Erythroblast (primary cell): ENCODE data around the gene KRT33A.
A peak's percentile ranks its signal among the peaks of the same experiment; 100 is the strongest.

Experiments used
- DNase-seq, 2 experiments: peaks; one replicate each; lab custom pipeline; 2025; lab: John Stamatoyannopoulos, UW
- GATA1 ChIP-seq: IDR thresholded peaks from 2 replicates; pipeline ENCODE4 v1.6.1; 2011; ENCODE audit warnings: low read depth, mild to moderate bottlenecking, control low read depth, low read length, moderate library complexity
- POLR2A ChIP-seq: IDR thresholded peaks from 2 replicates; pipeline ENCODE4 v1.6.1; 2011; ENCODE audit warnings: mild to moderate bottlenecking, low read length

Gene KRT33A

DNA sequence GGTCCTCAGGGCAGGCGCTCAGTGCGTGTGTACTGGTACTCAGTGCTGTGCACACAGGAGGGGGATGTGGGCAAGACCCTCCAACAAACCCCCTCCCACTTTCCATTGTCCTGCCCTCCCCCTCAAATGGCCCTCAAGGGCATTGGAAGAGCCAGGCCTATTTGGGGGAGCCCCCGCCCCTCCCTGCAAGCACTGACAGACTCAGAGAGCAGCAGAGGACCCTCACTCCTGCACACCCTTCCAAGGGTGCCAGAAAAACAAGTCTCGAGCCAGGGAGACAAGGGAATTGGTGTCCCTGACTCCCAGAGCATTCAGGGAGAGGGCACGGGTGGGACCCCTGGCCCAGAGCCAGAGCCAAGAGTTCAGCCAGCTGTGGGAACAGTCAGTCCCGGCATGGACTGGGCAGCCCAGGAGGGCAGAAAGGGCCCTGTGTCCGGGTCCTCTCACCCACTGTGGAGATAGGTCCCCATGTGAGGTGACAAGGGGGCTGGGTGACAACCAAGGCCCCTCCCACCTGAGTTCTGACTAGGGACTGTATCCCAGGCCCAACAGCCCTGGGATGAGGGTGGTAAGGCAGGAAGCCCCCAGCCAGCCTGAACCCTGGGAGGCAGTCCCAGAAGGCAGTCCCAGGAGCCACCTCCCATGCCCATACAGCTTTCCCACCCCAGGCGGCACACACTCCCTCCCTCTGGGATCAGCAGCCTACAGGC is 23.1 kb downstream of the KRT33A start:
- TF ChIP-seq GATA1 (no peak), POLR2A (no peak)
- DNase-seq: no peak

- no peak for DNase-seq
Measured at GRCh38 chr17:41326173-41327145, 24.2 kb downstream of the KRT33A start.

DNA sequence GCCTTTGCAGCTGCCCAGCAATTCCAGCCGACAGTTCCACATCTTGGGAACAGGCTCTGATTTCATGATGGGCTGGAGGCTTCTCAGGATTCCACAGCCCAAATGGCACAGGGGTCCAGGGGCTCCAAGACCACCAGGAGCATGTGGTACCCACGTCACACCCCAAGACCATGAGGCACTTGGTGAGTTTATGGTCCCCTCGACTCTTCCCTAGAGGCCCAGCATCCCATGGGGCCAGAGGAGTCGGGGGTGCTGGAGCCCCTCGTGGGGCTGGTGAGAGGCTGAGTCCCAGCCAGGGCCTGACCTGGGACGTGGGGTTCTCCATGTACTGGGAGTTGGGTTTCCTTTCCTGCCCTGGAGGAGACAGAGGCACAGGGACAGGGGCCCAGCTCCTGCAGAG is 25.0 kb downstream of the KRT33A start:
- TF ChIP-seq GATA1: no peak
- no peak for TF ChIP-seq POLR2A
- no peak for DNase-seq

More at GRCh38 chr17:41326173-41327145, 24.2 kb downstream of the KRT33A start:
- TF ChIP-seq GATA1 (no peak), POLR2A (no peak)

GRCh38 chr17:41325126-41325525 is 25.5 kb downstream of the KRT33A start:
- DNase-seq: no peak
- TF ChIP-seq POLR2A (no peak), GATA1 (no peak)

DNA sequence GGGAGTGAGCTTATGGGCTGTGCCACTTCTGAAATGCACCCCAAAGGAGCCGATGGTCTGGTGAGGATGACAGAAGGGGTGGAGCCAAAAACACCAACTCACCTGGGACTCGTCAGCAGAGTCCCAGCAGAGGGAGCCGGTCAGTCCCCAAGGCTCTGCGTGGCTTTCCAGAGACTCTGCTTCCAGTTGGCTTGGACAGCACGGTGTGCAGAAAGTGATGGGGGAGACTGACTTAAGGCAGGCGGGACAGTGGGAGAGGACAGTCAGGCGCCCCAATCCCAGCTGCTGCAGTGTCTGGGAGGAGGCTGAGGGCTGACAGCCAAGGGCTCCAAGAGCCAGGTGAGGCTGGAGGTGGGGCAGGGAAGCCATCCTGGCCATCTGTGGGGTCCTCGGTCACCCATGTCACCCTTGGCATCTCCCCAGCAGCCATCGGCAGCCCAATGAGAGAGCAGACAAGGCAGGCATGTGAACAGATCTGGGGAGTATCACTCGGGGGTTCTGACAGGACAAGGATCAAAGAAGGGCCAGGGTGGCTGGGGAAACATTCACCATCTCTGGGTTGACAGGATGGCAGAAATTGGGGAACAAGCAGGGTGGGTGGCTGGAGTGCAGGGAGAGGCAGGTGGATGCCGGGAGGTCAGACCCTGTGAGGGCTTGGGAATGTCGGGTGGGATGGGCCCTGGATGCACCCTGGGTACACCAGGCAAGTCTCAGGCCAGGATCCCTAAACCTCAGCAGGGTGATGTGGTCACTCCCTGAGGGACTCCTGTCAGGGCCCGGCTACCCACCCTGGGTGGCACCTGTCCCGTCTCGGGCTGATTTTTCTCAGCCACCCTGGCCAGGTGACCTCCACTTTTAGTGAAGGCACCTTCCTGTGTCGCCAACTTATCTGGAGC is 26.2 kb downstream of the KRT33A start:
- no peak for TF ChIP-seq GATA1
- TF ChIP-seq POLR2A: no peak

GRCh38 chr17:41322903-41323895 is 27.4 kb downstream of the KRT33A start:
- TF ChIP-seq GATA1 (no peak), POLR2A (no peak)
- no peak for DNase-seq

More for the DNA sequence above, 26.2 kb downstream of the KRT33A start:
- DNase-seq: peak in 1 of 2 experiments; percentile 11

DNA sequence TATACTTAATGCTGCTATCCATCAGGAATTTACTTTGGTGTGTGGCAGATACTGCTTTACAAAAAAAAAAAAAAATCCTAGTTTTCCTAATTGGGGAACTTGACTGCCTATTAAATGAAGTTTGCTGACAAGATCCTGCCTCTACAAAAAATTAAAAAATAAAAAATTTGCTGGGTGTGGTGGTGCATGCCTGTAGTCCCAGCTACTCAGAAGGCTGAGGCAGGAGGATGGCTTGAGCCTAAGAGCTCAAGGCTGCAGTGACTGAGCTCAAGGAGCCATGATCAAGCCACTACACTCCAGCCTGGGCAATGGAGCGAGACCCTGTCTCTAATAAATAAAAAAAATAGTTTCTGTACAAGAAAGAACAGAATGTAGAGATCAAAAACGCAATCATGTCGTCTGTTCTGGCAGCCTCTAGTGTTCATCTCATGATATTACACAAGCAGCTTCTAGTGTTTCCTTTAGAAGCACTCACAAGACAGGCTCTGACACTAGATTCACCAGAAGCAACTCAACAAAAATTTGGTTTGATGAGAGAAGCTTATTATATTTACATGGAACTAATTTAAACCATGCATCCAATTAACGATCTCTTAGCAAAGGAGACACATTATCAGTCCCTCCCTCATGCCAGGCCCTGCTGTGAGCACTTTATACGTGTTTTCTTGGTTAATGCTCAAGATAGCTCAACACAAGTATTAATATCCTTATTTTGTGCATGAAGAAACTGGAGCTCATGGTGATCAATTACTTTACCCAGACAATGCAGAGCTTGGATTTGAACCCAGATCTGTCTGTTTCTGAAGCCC is 28.3 kb downstream of the KRT33A start:
- DNase-seq: peak; percentile 10 to 13

GRCh38 chr17:41318231-41318630 is 32.4 kb downstream of the KRT33A start:
- TF ChIP-seq GATA1 (no peak), POLR2A (no peak)
- no peak for DNase-seq

More for the DNA sequence above, 28.3 kb downstream of the KRT33A start:
- TF ChIP-seq GATA1 (no peak), POLR2A (no peak)

DNA sequence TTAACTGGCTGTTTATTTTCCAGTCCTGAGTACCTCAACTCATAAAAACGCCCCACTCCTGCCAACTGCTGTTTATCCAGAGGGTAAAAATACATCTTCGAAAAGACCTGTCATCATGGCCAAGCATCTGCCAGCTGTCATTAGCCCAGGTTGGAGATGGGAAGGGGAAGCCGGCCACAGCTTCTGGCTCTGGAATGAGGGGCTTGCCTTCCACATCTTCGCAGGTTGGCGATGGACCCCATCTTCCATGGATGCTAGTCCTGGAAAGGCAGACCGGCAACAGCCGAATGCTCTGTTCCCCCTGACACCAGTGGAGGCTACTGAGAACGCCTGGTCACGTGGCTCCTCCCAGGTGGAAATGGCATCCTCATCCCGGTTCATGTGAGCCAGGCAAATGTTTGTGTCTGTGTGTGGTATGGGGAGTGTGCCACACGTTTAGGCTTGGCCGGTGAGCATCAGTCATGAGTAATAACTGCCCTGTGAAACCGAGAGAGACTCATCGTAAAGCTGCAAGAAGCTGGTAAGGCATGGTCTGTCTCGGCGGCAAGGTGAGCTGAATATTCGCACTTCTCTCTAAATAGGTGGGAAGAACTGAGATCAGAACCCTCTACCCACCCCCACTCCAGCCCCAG is 34.7 kb downstream of the KRT33A start:
- TF ChIP-seq POLR2A: no peak
- TF ChIP-seq GATA1: no peak
- DNase-seq: no peak

DNA sequence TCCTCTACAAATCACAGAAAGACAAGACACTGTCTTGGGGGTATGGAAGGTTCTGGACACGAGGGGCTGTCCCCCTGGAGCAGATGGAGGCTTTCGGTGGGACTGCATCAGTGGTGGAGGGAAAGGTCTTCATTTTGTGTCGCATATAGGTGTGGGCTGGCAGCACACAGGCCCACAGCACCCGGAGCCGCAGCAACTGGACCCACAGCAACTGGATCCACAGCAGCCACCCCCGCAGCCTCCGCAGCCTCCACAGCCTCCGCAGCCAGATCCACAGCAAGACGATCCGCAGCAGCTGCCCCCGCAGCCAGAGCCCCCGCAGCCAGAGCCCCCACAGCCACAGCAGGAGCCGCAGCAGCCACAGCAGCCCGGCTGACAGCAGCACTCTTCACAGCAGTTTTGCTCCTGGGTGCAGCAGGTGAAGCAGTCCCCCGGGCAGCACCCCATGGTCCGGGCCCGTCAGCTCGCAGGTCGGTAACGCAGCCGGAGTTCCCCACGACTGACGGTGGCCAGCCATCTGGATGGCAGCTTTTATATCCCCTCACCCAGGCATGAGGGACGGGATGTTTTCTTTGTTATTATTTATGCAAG is 35.3 kb downstream of the KRT33A start, which contains the start of gene KRTAP17-1:
TSS of gene KRTAP17-1 (minus strand) at position 507 of the 591 bp plus-strand sequence. CDS start at position 447, 60 bp downstream.
- TF ChIP-seq POLR2A (no peak), GATA1 (no peak)
- no peak for DNase-seq

DNA sequence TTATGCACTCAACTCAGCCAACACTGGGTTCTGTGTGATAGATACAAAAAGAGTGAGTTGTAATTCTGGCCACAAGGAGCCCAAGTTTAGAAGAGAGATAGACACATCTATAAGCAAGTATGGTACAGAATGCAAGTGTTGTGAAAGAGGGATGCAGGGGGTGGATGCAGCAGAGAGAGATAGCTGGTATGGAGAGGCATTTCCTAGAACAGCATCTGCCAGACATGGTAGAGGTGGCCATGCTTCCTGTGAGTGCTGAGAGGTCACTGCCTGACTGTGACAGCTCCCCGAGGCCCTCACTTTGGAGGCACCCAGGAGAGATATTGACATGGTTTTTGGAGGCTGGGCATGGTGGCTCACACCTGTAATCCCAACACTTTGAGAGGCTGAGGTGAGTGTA is 39.5 kb downstream of the KRT33A start:
- TF ChIP-seq POLR2A (no peak), GATA1 (no peak)
- DNase-seq: no peak
